DND-41 (cell line): ENCODE measurements around the gene SIGLEC9.

Experiments used
- ATAC-seq: fragments of 200-7000 bp; cut with Tn5 transposase; 3 replicates; pipeline ENCODE4 v1.9.1; 2021; ENCODE audit warnings: low read depth; ENCODE audit not compliant: insufficient read depth
- DNase-seq: peaks from one replicate; pipeline ENCODE4 v3.0.0-alpha.2; 2020
- H2AFZ ChIP-seq: 2 replicates; pipeline ENCODE4 v1.6.0; 2012; ENCODE audit warnings: low read depth, low read length
- H3K27ac ChIP-seq: 2 replicates; pipeline ENCODE4 v1.5.1; 2012; ENCODE audit warnings: low read length, inconsistent platforms
- H3K27me3 ChIP-seq: fragments of 200-600 bp; sonication (generic); 2 replicates; pipeline ENCODE4 v1.6.0; 2012; ENCODE audit warnings: low read length, mild to moderate bottlenecking, inconsistent platforms; ENCODE audit not compliant: insufficient read depth, poor library complexity
- H3K36me3 ChIP-seq: 2 replicates; pipeline ENCODE4 v1.5.1; 2012; ENCODE audit warnings: low read length, inconsistent platforms; ENCODE audit not compliant: insufficient read depth
- H3K4me1 ChIP-seq: 2 replicates; pipeline ENCODE4 v1.5.1; 2012; ENCODE audit warnings: mild to moderate bottlenecking, low read length; ENCODE audit not compliant: insufficient read depth
- H3K4me2 ChIP-seq: 2 replicates; pipeline ENCODE4 v1.6.0; 2012; ENCODE audit warnings: mild to moderate bottlenecking, moderate library complexity, low read length, inconsistent platforms; ENCODE audit not compliant: insufficient read depth
- H3K4me3 ChIP-seq, 2 experiments: fragments of 200-600 bp in 1 of 2; shearing (Covaris generic) in 1 of 2; 2 replicates each; pipeline ENCODE4 v1.5.1; 2012 to 2016; ENCODE audit warnings: inconsistent platforms in 2 of 2, low read length in 2 of 2, mild to moderate bottlenecking in 2 of 2, low read depth in 1 of 2, moderate library complexity in 1 of 2
- H3K79me2 ChIP-seq: 2 replicates; pipeline ENCODE4 v1.6.0; 2012; ENCODE audit warnings: low read length, inconsistent platforms; ENCODE audit not compliant: insufficient read depth
- H3K9ac ChIP-seq: 2 replicates; pipeline ENCODE4 v1.6.0; 2012; ENCODE audit warnings: low read depth, mild to moderate bottlenecking, inconsistent platforms, low read length, moderate library complexity
- H3K9me3 ChIP-seq: 2 replicates; pipeline ENCODE4 v1.5.1; 2012; ENCODE audit warnings: low read length, moderate library complexity, mild to moderate bottlenecking, inconsistent platforms; ENCODE audit not compliant: insufficient read depth, severe bottlenecking
- H4K20me1 ChIP-seq: 2 replicates; pipeline ENCODE4 v1.6.0; 2012; ENCODE audit warnings: low read length; ENCODE audit not compliant: insufficient read depth
- EZH2 ChIP-seq: IDR thresholded peaks from 3 replicates; pipeline ENCODE4 v1.6.1; 2012; ENCODE audit warnings: borderline replicate concordance, low read depth, mild to moderate bottlenecking, moderate library complexity, low read length, inconsistent platforms; ENCODE audit not compliant: severe bottlenecking
- TF ChIP-seq, protein P1 (sequence below): IDR thresholded peaks from 2 replicates; pipeline ENCODE4 v1.5.1; 2012; ENCODE audit warnings: borderline replicate concordance, low read length, moderate library complexity, mild to moderate bottlenecking; ENCODE audit not compliant: poor library complexity, severe bottlenecking; ENCODE audit errors: extremely low read depth

Gene SIGLEC9

DNA sequence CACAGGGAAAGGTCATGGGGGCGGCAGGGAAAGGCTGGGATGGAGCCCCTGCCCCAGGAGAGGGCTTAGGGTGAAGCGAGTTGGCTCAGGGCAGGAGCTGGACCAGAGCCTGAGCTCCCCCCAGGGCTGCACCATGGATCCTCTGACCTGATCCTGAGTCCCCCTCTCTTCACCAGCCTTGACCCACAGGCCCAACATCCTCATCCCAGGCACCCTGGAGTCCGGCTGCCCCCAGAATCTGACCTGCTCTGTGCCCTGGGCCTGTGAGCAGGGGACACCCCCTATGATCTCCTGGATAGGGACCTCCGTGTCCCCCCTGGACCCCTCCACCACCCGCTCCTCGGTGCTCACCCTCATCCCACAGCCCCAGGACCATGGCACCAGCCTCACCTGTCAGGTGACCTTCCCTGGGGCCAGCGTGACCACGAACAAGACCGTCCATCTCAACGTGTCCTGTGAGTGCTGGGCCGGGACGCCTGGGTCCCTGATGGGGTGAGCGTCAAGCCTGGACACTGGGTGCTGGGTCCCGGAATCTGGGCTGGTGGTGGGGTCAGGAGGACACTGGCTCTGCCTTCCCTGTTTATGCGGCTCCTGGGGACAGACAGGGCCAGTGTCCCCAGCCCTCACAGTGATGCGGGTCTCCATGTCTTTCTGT lies 842 bp downstream of the SIGLEC9 start:
- no peaks in the 10 kb centered on the region for H3K27me3 ChIP-seq
- no peak for ATAC-seq
- no peak overlapping the region for H3K27ac ChIP-seq
- H3K4me3 ChIP-seq = no peak overlapping the region
- no peak for DNase-seq
- H2AFZ ChIP-seq = no peak overlapping the region
- H3K4me1 ChIP-seq = no peaks in the 10 kb centered on the region
- H3K4me2 ChIP-seq = no peak overlapping the region
- H3K9me3 ChIP-seq = no peaks in the 10 kb centered on the region
- H4K20me1 ChIP-seq = no peaks in the 10 kb centered on the region
- no peak for TF ChIP-seq EZH2
- TF ChIP-seq, protein P1, sequence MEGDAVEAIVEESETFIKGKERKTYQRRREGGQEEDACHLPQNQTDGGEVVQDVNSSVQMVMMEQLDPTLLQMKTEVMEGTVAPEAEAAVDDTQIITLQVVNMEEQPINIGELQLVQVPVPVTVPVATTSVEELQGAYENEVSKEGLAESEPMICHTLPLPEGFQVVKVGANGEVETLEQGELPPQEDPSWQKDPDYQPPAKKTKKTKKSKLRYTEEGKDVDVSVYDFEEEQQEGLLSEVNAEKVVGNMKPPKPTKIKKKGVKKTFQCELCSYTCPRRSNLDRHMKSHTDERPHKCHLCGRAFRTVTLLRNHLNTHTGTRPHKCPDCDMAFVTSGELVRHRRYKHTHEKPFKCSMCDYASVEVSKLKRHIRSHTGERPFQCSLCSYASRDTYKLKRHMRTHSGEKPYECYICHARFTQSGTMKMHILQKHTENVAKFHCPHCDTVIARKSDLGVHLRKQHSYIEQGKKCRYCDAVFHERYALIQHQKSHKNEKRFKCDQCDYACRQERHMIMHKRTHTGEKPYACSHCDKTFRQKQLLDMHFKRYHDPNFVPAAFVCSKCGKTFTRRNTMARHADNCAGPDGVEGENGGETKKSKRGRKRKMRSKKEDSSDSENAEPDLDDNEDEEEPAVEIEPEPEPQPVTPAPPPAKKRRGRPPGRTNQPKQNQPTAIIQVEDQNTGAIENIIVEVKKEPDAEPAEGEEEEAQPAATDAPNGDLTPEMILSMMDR = no peak
- H3K36me3 ChIP-seq = no peaks in the 10 kb centered on the region
- H3K79me2 ChIP-seq = no peaks in the 10 kb centered on the region
- H3K9ac ChIP-seq = no peak overlapping the region

DNA sequence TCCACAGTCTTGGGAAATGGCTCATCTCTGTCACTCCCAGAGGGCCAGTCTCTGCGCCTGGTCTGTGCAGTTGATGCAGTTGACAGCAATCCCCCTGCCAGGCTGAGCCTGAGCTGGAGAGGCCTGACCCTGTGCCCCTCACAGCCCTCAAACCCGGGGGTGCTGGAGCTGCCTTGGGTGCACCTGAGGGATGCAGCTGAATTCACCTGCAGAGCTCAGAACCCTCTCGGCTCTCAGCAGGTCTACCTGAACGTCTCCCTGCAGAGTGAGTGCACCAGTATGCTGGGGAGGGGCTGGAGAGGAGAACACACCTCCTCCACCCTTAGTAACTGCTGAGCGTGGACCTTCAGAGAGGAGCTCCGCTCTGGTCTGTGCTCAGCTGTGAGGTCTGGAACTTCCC lies 2.3 kb downstream of the SIGLEC9 start:
- Histone ChIP-seq H3K9ac (no peak overlapping the region), H3K4me3 (no peak overlapping the region), H3K27ac (no peak overlapping the region), H3K9me3 (no peaks in the 10 kb centered on the region), H3K36me3 (no peaks in the 10 kb centered on the region), H3K4me2 (no peak overlapping the region), H3K79me2 (no peaks in the 10 kb centered on the region), H3K27me3 (no peaks in the 10 kb centered on the region), H3K4me1 (no peaks in the 10 kb centered on the region), H4K20me1 (no peaks in the 10 kb centered on the region), H2AFZ (no peak overlapping the region)
- no peak for TF ChIP-seq EZH2
- TF ChIP-seq, protein P1 = no peak
- ATAC-seq = no peak
- DNase-seq = no peak

DNA sequence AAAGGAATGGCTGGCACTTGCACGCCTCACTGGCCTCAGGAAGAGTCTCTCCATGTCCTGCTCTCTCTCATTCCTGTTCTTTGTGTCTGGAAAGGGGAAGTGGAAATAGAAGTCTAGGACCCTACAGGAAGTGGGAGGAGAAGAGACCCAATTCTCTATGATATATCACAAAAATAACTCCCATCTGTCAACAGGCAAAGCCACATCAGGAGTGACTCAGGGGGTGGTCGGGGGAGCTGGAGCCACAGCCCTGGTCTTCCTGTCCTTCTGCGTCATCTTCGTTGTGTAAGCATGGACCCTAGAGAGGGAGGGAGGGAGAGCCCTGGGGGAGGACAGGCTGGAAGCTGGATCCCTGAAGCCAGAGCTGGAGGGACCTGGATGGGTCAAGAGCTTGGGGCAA lies 3.0 kb downstream of the SIGLEC9 start:
- ATAC-seq = no peak
- Histone ChIP-seq H3K79me2 (no peaks in the 10 kb centered on the region), H3K4me1 (no peaks in the 10 kb centered on the region), H3K9me3 (no peaks in the 10 kb centered on the region), H3K9ac (no peak overlapping the region), H4K20me1 (no peaks in the 10 kb centered on the region), H3K27me3 (no peaks in the 10 kb centered on the region), H3K4me3 (no peak overlapping the region), H3K36me3 (no peaks in the 10 kb centered on the region), H2AFZ (no peak overlapping the region), H3K4me2 (no peak overlapping the region), H3K27ac (no peak overlapping the region)
- TF ChIP-seq, protein P1 = no peak
- no peak for TF ChIP-seq EZH2
- DNase-seq = no peak
